GM18526 (cell line): ENCODE measurements around the gene FPGS.

Source experiments
- POLR2A ChIP-seq: IDR thresholded peaks from 3 replicates; pipeline ENCODE4 v1.6.1; 2011; ENCODE audit not compliant: insufficient read length; ENCODE audit errors: extremely low read depth

FPGS gene

DNA sequence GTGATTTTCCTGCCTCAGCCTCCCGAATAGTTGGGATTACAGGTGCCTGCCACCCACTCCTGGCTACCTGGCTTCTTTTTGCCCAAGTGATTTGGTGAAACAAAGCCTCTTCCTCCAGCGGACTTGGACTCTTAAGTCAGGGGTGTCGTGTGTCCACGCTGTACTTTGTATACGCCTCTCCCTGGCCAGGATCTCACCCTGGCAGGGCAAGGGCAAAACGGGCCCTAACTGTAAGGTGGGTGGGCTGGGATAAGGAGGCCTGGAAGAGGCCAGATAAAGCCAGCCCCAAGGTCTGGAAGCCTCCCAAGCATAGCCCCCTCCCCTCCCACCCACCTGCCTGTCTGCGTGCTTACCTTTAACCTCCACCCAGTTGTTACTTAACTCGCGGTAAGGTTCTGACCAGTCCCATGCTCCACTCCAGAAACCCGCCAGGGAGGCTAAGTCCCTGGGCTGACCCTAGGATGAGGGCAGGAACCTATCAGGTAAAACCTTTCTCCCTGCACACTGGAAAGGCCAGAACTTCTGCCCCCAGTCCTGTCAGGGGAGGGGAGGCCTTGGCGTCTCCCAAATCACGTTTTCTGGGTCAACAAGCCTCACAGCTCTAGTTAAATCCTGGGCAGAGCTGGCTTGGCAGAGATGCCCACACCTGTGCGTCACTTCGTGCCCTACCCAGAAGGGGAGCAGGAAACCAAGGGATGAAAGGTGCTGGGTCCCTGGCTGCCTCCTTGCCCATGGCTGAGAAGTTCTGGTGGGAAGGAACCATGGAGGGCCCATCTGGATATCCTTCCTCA is 8.5 kb upstream of the FPGS start:
- TF ChIP-seq POLR2A, result no peak

GRCh38 chr9:127796225-127796813 is 6.4 kb upstream of the FPGS start:
- peak; percentile 5 for TF ChIP-seq POLR2A

DNA sequence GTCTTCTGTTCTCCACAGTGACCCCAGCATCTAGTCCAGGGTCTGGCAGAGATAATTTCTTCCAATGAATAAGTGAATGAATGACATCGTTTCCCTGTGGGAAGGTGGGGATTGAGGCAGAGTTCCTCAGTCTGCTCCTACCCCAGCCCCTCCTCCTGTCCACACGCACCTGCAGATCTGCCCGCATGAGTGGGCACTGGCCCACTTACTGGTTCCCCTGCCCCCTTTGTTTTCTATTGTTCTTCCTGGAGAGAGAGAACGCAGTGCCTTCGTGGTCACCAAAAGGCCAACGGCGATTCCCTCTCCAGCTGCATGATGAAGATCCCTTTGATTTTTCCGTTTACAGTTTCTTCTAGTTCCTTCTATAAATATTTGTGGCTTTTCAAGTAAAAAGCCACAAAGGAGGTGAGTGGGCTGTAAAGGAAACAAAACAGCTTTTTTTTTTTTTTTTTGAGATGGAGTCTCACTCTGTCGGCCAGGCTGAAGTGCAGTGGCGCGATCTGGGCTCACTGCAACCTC is 5.8 kb upstream of the FPGS start:
- TF ChIP-seq POLR2A, result no peak

- no peak for TF ChIP-seq POLR2A
Measured at GRCh38 chr9:127801955-127802575, 617 bp upstream of the FPGS start.

DNA sequence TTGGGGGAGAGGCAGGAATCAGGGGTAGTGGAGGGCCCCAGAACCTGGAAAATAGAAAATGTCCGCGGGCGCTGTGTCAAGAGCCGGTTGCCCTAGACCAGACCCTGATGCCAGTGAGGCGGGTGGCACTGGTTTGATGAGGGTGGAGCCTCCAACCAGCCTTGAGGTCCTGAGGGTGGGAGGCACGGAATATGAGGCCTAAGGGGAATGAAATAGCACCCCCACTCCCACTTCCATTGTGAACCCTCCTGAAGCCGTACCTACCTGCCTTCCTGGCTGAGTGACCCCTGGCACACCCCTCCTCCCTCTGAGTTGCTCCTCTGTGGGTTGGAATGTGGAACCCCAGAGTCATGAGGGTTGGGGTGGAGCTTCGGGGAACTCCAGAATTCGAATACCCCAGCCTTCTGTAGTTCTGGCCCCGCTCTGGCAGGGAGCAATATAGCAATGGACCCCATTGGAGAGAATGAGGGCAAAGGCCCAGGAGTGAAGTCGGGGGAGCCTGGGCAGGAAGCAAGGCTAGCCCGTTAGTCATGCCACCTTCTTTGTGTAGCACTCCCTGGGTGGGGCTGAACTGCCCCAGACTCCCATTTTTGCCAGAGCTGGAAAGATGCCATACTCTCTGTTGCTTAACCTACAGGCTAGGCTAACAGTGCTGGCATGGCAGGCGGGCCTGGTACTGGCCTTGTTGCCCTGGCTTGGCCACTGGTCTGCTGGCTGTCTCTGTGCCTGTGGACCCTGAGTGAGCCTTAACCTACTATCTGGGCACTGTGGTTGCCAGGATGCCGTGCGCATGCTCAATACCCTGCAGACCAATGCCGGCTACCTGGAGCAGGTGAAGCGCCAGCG is 1.0 kb downstream of the FPGS start:
- TF ChIP-seq POLR2A, result no peak

DNA sequence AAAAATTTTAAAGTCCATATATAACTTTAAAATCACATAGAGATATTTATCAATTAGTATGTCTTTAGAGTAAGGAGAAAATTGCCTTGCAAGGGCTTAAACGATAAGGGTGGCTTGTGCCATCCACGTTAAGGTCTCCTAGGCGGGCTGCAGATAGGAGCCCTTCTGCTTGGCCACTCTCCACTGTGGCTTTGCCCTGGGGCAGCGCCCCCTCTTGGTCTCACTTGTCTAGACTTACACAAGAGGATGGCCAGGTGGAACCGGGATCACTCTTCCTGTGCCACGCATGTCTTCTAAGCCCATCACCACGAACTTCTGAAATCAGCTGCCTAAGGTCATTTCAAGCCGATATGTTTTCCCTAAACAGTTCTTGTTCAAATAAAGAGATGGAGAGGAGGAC is 2.9 kb downstream of the FPGS start:
- no peak for TF ChIP-seq POLR2A

DNA sequence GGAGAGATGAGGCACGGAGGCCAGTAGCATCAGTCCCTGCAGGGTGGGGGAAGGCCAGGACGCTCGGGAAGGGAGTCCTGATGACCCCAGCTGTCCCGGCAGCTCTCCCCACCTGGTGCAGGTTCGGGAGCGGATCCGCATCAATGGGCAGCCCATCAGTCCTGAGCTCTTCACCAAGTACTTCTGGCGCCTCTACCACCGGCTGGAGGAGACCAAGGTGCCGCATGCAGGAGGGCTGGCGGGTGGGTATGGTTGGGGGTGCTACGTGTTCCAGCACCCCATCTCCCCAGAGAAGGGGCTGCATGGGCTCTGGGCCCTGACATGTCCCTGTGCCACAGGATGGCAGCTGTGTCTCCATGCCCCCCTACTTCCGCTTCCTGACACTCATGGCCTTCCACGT is 4.2 kb downstream of the FPGS start:
- TF ChIP-seq POLR2A, result no peak

GRCh38 chr9:127808347-127809001 is 5.8 kb downstream of the FPGS start:
- no peak for TF ChIP-seq POLR2A

GRCh38 chr9:127809002-127809539 is 6.4 kb downstream of the FPGS start:
- no peak for TF ChIP-seq POLR2A

DNA sequence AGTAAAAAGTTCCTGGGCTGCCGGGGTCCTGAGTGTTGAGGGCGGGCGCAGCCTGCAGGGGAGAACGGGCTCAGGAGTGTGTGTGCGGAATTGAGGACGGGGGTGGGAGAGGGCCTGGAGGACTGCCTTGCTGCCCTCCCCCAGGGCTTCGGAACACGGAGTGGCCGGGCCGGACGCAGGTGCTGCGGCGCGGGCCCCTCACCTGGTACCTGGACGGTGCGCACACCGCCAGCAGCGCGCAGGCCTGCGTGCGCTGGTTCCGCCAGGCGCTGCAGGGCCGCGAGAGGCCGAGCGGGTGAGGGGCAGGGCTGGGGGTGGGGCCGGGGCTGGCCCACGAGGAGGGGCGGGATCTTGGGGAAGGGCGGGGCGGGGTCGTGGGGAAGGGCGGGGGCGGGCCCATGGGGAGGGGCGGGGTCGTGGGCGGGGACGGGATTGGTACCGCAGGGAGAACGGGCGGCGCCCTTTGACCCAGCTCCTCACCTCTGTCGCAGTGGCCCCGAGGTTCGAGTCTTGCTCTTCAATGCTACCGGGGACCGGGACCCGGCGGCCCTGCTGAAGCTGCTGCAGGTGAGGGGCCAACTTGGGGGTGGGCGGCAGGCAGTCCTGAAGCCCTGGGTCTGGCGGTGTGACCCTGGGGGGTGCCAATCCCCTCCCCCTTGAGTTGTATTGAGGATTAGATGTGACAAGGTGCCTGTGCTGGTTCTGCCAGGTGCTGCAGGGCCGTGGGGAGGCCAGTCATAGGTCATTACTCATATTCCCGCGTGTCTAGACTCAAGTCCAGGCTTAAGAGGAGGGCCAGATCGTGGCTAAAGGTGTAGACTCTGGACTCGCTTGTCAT is 7.1 kb downstream of the FPGS start:
- no peak for TF ChIP-seq POLR2A

DNA sequence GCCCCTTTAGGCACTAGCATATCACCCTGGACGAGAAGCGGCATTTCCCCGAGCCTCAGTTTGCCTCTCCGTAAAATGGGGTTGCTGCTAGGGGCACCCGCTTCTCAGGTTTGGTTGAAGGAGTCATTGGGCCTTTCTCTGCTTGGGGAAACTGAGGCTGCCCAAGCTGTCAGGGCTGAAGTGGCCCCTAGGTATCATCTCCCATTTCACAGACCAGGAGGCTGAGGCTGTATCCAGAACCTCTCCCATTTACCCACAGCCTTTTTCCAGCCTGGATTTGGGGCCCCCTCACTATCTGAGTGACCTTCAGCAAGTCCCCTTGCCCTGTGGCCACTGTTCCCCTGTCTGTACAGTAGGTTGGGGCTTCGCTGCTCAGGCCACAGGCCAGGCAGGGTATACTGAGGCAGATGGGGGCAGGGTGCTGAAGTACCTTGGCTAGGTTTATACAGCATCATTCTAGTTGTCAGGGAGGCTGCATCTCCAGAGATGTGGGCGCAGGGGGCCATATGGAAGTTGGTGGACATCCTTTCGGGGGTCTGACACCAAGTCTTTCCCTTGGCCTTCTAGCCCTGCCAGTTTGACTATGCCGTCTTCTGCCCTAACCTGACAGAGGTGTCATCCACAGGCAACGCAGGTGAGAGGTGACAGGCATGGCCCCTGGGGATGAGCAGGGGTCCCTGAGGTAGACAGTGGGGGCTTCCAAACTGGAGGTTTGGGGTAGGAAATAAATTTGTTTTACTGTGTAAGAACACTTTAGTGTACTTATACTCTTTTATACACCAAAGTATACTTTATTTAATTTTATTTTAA is 7.9 kb downstream of the FPGS start:
- no peak for TF ChIP-seq POLR2A

DNA sequence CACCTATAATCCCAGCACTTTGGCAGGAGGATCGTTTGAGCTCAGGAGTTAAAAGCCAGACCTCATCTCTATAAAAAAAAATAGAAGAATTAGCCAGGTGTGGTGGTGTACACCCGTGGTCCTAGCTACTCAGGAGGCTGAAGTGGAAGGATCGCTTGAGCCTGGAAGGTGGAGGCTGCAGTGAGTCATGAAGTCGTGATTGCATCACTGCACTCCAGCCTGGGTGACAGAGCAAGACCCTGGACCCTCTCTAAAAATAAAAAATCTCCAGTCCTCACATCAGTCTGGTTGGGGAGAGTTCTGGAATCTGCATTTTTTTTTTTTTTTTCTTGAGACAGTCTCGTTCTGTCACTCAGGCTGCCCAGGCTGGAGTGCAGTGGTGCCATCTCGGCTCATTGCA is 9.3 kb downstream of the FPGS start:
- TF ChIP-seq POLR2A, result no peak
